GM12801 (cell line): ENCODE measurements around the gene AEN.

Source experiments
- CTCF ChIP-seq: IDR thresholded peaks from one replicate; pipeline ENCODE4 v1.5.1; 2011; ENCODE audit warnings: control low read depth; ENCODE audit not compliant: insufficient read length; ENCODE audit errors: extremely low read depth

AEN gene

GRCh38 chr15:88661041-88661700 lies 40.0 kb downstream of the AEN start:
- TF ChIP-seq CTCF, result no peak

GRCh38 chr15:88661761-88662556 lies 40.8 kb downstream of the AEN start:
- no peak for TF ChIP-seq CTCF

GRCh38 chr15:88663141-88663621 lies 42.0 kb downstream of the AEN start:
- TF ChIP-seq CTCF, result no peak

GRCh38 chr15:88664151-88664778 lies 43.1 kb downstream of the AEN start:
- TF ChIP-seq CTCF, result no peak

- no peak for TF ChIP-seq CTCF
Measured at GRCh38 chr15:88674661-88675060, 53.5 kb downstream of the AEN start.

- TF ChIP-seq CTCF, result no peak
Measured at GRCh38 chr15:88678755-88679154, 57.6 kb downstream of the AEN start.

GRCh38 chr15:88680241-88681001 lies 59.3 kb downstream of the AEN start:
- TF ChIP-seq CTCF, result no peak
